HG02759 (cell line): Measurements from ENCODE around the gene TCAP.

Experiments used
- ATAC-seq: cut with Tn5 transposase; IDR thresholded peaks from one replicate; pipeline ENCODE4 v1.9.1; 2021; ENCODE audit warnings: mild to moderate bottlenecking, moderate library complexity; ENCODE audit not compliant: unreplicated experiment

TCAP gene

DNA sequence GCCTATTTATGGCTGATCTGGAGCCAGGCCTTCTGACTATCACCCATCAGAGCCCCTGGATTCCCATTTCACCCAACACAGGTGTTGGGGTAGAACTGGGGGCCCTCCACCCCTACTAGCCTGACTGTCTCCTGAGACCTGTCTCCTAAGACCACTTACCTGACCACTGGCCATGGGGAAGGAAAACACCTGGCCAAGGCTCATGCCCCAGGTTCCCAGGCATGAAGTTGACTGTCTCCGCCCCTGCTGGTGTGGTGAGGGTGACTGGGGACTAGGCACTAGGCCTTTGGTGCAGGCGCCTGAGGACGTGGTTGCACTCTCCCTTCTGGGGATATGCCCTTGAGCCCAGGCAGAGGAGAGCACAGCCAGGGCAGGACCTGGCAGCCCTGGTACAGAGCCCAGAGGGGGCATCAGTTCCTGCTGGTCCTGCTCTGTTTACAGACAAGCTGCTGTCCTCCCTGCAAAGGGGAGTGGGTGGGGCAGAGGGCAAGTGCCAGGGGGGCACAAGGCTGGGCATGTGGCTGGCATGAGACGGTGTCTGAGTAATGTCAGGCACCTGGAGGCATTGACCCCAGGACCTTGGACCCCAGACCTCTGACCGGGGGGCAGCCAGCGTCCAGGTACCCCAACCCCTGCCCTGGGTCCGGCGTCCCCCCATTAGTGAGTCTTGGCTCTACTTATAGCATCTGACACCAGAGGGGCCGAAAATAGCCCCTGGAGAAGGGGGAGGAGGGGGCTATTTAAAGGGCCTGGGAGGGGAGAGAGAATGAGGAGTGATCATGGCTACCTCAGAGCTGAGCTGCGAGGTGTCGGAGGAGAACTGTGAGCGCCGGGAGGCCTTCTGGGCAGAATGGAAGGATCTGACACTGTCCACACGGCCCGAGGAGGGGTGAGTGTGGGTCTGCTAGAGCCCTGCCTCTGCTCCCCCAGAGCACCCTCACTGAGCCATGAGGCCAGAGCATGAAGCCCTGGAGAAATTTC, at the start of gene TCAP:
Gene TCAP (plus strand): TSS at position 769 of the 981 bp plus-strand sequence. CDS start 11 bp downstream, at position 780.
- no peak for ATAC-seq

- no peak for ATAC-seq
Measured at GRCh38 chr17:39615434-39615833, 49.7 kb upstream of the TCAP start.

GRCh38 chr17:39617100-39617445, 48.1 kb upstream of the TCAP start:
- ATAC-seq, result no peak

DNA sequence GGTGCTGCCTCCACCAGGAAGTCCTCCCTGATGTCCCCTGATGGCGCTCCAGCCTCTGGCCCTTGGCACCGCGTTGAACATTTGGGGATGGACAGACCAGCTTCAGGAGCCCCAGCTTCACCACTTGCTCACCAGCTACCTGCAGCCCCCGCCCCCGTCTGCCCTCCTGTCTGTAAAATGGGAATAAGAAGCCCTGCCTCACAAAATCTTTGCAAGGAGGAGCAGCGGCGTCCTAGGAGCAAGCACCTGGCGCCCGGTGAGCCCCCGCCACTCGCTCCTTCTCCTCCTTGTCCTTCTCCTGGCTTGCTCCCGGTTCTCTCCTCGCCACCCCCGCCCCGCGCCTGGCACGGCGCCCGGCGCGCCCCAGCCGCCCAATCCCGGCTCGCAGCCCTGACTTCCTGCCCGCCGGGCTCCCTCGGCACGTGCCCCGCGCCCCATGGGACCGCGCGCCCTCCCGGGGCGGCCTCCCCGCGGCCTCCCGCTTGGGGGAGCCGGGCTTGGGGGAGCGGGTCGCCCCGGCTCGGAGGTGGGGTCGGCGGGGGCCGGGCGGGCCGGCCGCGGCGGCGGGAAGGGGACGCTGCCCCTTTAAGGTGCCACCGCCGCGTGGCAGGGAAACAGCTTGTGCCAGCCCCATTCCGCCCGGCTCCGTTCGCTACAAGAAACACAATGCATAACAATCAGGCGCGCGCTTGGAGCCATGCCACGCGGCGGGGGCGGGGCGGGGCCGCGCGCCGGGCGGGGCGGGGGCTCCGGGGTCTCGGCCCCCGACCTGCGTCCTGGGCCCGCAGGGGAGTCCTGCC, 47.5 kb upstream of the TCAP start:
- peak; percentile 57 for ATAC-seq

DNA sequence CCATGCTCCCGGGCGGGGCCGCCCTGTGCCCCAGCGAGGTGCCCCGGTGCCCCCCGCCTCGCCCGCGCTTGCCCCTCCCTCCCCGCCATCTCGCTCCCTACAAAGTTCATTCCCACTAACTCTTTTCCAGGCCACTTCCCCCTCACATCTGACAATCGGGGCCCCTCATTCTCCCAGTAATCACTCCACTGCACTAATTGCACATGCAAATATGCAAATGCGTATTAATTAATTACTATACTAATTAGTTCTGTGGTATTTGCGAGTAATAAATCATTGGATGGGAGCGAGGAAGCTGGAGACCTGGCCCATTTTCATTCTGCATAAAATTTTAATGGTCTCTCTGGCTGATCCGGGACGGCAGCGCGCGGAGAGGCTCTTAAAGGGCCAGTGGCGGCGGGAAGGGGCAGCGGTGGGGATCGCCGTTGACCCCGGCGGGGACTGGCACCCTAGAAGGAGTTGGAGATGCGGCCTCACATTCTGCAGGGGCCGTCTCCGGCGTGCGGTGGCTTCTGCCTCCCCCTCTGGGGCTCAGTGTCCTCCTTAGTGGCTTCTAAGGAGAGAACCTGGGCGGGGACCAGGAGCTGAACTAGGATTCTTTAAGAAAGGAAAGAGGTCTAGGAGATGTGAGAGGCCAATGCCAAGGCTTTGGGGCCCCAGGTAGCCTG, 46.8 kb upstream of the TCAP start:
- ATAC-seq, result no peak

DNA sequence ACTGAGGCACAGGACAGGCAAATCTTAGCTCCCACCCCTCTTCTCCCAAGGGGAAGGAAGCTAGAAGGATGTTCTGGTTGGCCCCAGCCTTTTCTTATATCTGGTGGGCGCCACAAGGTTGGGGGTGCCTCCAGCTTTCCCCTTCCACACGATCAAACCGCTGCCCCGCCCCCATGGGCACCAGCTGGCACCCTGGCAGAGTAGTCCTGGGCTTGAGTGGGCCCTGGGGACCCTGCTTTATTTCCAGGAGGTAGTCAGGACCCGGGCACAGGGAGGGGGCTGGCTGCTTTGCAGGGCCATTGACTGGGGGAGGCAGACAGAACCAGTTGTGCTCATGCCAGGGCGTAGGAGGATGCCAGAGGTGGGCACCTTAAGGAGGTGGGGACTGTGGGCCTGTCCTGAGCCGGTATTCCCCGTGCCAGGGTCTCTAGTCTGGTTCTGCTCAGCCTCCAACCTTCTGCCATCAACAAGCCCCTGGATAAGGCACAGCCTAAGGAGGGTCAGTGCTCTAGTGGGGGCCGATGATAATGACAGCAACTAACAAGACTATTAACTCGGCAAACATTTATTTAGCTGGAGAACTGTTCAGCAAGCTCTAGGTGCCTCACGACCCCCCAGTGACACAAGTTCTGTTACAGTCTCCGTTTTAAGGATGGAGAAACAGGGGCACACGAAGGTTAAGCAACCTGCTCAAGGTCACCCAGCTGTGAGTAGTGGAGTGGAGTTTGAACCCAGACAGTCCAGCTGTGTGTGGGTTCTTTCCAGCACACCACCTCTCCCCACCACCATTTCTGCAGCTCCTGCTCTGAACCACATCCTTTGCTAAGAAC, 46.0 kb upstream of the TCAP start:
- ATAC-seq, result no peak

DNA sequence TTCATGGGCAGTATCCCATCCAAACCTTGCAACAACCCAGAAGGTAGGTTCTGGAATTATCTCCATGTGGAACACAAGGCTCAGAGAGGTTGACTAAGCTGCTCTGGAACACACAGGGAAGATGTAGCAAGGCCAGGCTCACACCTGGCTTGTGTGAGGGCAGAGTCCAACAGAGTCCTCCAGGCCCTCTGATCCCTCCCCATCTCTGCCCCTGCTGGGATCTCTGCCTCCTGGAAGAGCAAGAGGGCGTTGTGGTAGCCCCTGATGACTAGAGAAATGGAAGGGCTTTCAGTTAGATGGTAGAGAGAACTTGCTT, 45.4 kb upstream of the TCAP start:
- no peak for ATAC-seq

DNA sequence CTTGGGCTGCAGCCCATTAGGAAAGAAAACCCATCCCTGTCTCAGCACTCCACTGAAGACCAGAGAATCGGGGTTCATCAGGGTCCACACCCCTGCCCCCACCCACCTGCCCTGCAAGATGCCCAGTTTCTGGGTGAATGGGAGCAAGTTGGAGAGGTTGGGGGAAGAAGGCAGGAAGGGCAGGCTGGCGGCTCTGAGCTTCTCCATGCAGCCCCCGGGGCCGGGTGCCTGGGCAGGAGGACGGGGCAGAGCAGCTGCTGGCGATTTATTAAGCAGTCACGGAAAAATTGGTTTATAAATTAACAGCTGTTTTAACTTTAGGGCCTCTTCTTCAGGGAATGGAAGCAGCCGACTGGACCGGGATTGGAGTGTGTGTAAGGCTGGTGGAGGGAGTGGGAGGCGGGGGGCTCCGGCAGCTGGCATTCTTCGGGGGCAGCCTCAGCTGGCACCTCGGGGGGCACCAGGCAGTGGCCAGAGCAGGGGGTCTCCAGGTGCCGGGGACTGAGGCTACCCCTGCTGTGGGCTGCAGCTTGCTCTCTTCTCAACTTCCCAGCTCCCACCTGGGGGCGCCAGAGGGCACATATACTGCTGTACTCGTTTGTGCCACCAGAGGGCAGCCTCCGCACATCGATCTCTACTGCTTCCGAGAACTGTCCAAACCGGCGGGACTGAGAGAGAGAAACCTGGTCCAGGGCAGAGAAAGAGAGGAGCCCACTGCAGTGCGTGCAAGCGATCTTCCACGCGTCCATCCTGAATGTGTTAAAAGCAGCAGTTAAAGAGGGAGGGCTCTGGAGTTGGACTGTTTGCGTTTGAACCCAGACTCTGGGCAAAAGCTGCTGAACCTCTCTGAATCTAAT, 43.4 kb upstream of the TCAP start:
- no peak for ATAC-seq

GRCh38 chr17:39622380-39623006, 42.7 kb upstream of the TCAP start:
- no peak for ATAC-seq

DNA sequence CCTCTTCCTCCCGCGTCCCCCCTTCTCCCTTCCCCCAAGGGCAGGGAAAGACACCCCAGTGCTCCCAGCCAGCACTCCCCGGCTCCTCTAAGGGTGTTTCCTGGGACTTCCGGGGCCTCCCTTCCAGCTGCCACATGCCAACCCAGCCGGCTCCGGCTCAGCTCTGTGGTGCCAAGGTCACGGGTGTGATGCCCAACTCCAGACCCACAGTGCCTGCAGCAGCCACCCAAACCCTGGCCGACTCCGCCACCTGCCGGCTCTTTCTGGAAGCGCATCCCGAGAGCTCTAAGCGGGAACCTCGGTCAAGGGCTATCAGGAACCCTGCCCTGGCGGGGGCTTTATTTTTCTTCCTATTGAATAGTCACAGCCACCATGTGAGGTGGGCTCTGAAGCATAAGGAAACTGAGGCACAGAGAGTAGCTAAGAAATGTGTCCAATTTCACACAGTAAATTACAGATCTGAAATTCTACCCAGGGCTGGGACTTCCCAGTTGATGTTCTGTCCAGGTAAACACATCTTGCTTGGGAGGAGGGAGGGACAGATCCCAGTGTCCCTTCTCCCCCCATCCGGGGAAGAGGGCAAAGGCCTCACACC, 41.7 kb upstream of the TCAP start:
- ATAC-seq, result peak; percentile 48

- no peak for ATAC-seq
Measured at GRCh38 chr17:39624313-39624712, 40.8 kb upstream of the TCAP start.

GRCh38 chr17:39625198-39625785, 39.9 kb upstream of the TCAP start:
- no peak for ATAC-seq

- no peak for ATAC-seq
Measured at GRCh38 chr17:39626171-39627046, 38.7 kb upstream of the TCAP start, which contains the start of gene PPP1R1B. Gene PPP1R1B (plus strand): TSS chr17:39626952. CDS start chr17:39627393, 441 bp downstream.

DNA sequence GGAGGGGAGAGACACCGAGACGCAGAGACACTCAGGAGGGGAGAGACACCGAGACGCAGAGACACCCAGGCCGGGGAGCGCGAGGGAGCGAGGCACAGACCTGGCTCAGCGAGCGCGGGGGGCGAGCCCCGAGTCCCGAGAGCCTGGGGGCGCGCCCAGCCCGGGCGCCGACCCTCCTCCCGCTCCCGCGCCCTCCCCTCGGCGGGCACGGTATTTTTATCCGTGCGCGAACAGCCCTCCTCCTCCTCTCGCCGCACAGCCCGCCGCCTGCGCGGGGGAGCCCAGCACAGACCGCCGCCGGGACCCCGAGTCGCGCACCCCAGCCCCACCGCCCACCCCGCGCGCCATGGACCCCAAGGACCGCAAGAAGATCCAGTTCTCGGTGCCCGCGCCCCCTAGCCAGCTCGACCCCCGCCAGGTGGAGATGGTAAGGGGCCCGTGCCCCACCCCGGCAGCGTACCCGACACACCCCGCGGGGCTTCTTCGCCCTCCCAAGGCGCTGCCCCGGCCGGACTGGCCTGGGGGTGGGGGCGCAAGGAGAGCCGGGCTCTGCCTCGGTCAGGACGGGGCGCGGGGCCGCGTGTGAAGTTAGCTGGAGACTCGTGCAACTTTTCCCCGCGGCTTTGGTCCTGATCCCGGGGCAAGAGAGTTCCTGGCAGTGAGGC, 38.0 kb upstream of the TCAP start:
- ATAC-seq, result no peak

- ATAC-seq, result no peak
Measured at GRCh38 chr17:39627712-39628516, 37.2 kb upstream of the TCAP start.
